Measurements from ENCODE around the gene KRT2.

KRT2 gene

GRCh38 chr12:52662918-52663229 is 10.9 kb upstream of the KRT2 start:
- TF ChIP-seq CTCF (IDR thresholded peaks at IDR 0.05; ENCODE audit: low read depth, low read length): no peak
- no peak overlapping the region for H3K4me3 ChIP-seq (replicated peaks in 1 of 2; ENCODE audit: low read depth in 2 of 2, low read length in 2 of 2)
- no peak for DNase-seq (ENCODE audit: low read depth in 2 of 2)

GRCh38 chr12:52662093-52662917 is 10.3 kb upstream of the KRT2 start:
- DNase-seq (ENCODE audit: low read depth in 2 of 2): no peak
- H3K4me3 ChIP-seq (replicated peaks in 1 of 2; ENCODE audit: low read depth in 2 of 2, low read length in 2 of 2): no peak overlapping the region
- no peak for TF ChIP-seq CTCF (IDR thresholded peaks at IDR 0.05; ENCODE audit: low read depth, low read length)

- no peak overlapping the region for H3K4me3 ChIP-seq (replicated peaks in 1 of 2; ENCODE audit: low read depth in 2 of 2, low read length in 2 of 2)
- no peak for TF ChIP-seq CTCF (IDR thresholded peaks at IDR 0.05; ENCODE audit: low read depth, low read length)
- no peak for DNase-seq (ENCODE audit: low read depth in 2 of 2)
Measured at GRCh38 chr12:52661668-52662067, 9.7 kb upstream of the KRT2 start.

- DNase-seq (ENCODE audit: low read depth in 2 of 2): no peak
- H3K4me3 ChIP-seq (replicated peaks in 1 of 2; ENCODE audit: low read depth in 2 of 2, low read length in 2 of 2): no peak overlapping the region
- no peak for TF ChIP-seq CTCF (IDR thresholded peaks at IDR 0.05; ENCODE audit: low read depth, low read length)
Measured at GRCh38 chr12:52660934-52661499, 9.0 kb upstream of the KRT2 start.

GRCh38 chr12:52659951-52660350 is 7.9 kb upstream of the KRT2 start:
- no peak for TF ChIP-seq CTCF (IDR thresholded peaks at IDR 0.05; ENCODE audit: low read depth, low read length)
- H3K4me3 ChIP-seq (replicated peaks in 1 of 2; ENCODE audit: low read depth in 2 of 2, low read length in 2 of 2): no peak overlapping the region
- DNase-seq (ENCODE audit: low read depth in 2 of 2): no peak

GRCh38 chr12:52659395-52659794 is 7.4 kb upstream of the KRT2 start:
- H3K4me3 ChIP-seq (replicated peaks in 1 of 2; ENCODE audit: low read depth in 2 of 2, low read length in 2 of 2): no peak overlapping the region
- no peak for DNase-seq (ENCODE audit: low read depth in 2 of 2)
- no peak for TF ChIP-seq CTCF (IDR thresholded peaks at IDR 0.05; ENCODE audit: low read depth, low read length)
